ENCODE data around the gene ARHGAP28.

The ARHGAP28 gene

GRCh38 chr18:6738622-6739021, 9.1 kb downstream of the ARHGAP28 start:
- no peak for DNase-seq (ENCODE audit: low read depth)
- no peak for TF ChIP-seq CTCF (IDR thresholded peaks at IDR 0.05; ENCODE audit: control insufficient read depth, extremely low read depth, insufficient read depth)
- no peak overlapping the region for H3K4me3 ChIP-seq (ENCODE audit: low read depth, low read length)

GRCh38 chr18:6741232-6741663, 11.7 kb downstream of the ARHGAP28 start:
- H3K4me3 ChIP-seq (ENCODE audit: low read depth, low read length), result no peak overlapping the region
- TF ChIP-seq CTCF (IDR thresholded peaks at IDR 0.05; ENCODE audit: control insufficient read depth, extremely low read depth, insufficient read depth), result no peak
- no peak for DNase-seq (ENCODE audit: low read depth)

- H3K4me3 ChIP-seq (ENCODE audit: low read depth, low read length), result no peak overlapping the region
- no peak for TF ChIP-seq CTCF (IDR thresholded peaks at IDR 0.05; ENCODE audit: control insufficient read depth, extremely low read depth, insufficient read depth)
- no peak for DNase-seq (ENCODE audit: low read depth)
These were observed 12.3 kb downstream of the ARHGAP28 start for GRCh38 chr18:6741786-6742185.

- TF ChIP-seq CTCF (IDR thresholded peaks at IDR 0.05; ENCODE audit: control insufficient read depth, extremely low read depth, insufficient read depth), result no peak
- DNase-seq (ENCODE audit: low read depth), result no peak
- no peak overlapping the region for H3K4me3 ChIP-seq (ENCODE audit: low read depth, low read length)
These were observed 14.5 kb downstream of the ARHGAP28 start for GRCh38 chr18:6743999-6744398.

GRCh38 chr18:6744816-6745455, 15.4 kb downstream of the ARHGAP28 start:
- H3K4me3 ChIP-seq (ENCODE audit: low read depth, low read length), result no peak overlapping the region
- no peak for TF ChIP-seq CTCF (IDR thresholded peaks at IDR 0.05; ENCODE audit: control insufficient read depth, extremely low read depth, insufficient read depth)
- DNase-seq (ENCODE audit: low read depth), result no peak

- DNase-seq (ENCODE audit: low read depth), result no peak
- no peak overlapping the region for H3K4me3 ChIP-seq (ENCODE audit: low read depth, low read length)
- no peak for TF ChIP-seq CTCF (IDR thresholded peaks at IDR 0.05; ENCODE audit: control insufficient read depth, extremely low read depth, insufficient read depth)
These were observed 16.1 kb downstream of the ARHGAP28 start for GRCh38 chr18:6745504-6746031.

All from LNCaP clone FGC (cell line).